PC-3 (cell line): ENCODE data around the gene VSTM2B. TPM values are rescaled to one million over a fixed set of nuclear protein-coding genes. Genes with fewer than 3 reads are reported as not detected.

Experiments used
- ATAC-seq: fragments of 200-7000 bp; cut with Tn5 transposase; 2 replicates; pipeline ENCODE4 v1.9.1; 2020; ENCODE audit warnings: mild to moderate bottlenecking, moderate library complexity
- BruUV-seq: library from RNA; stranded (reverse); fragments of 400-500 nt; replicated peaks from 2 replicates; lab custom pipeline; 2021; lab: Mats Ljungman, UMichigan
- CTCF ChIA-PET: fragments of 300-600 bp; sonication (Branson Sonifier 250); formaldehyde crosslinking; loops from one replicate; lab custom pipeline; 2022; ENCODE audit warnings: antibody characterized with exemption; lab: Charles Lee
- POLR2A ChIA-PET: fragments of 300-600 bp; sonication (Branson Sonifier 250); formaldehyde crosslinking; loops from one replicate; lab custom pipeline; 2022; ENCODE audit warnings: antibody characterized with exemption; ENCODE audit not compliant: unreplicated experiment; lab: Charles Lee
- DNase-seq: peaks from one replicate; pipeline ENCODE4 v3.0.0-alpha.2; 2015
- H2AFZ ChIP-seq: fragments of 300-600 bp; sonication (generic); 2 replicates; pipeline ENCODE4 v1.6.0; 2016; ENCODE audit warnings: antibody characterized with exemption, low read length
- H3F3A ChIP-seq: fragments of 300-600 bp; sonication (generic); one replicate; pipeline ENCODE4 v1.6.0; 2017; ENCODE audit warnings: antibody characterized with exemption, low read length, control low read depth, mild to moderate bottlenecking; ENCODE audit not compliant: unreplicated experiment
- H3K27ac ChIP-seq: fragments of 300-600 bp; sonication (generic); 2 replicates; pipeline ENCODE4 v1.5.1; 2016; ENCODE audit warnings: mild to moderate bottlenecking, low read length
- H3K27me3 ChIP-seq: fragments of 300-600 bp; sonication (generic); 2 replicates; pipeline ENCODE4 v1.6.1; 2016; ENCODE audit warnings: low read length, mixed read lengths
- H3K36me3 ChIP-seq: fragments of 300-600 bp; sonication (generic); 2 replicates; pipeline ENCODE4 v1.6.1; 2016; ENCODE audit warnings: low read depth, mixed run types, low read length, mixed read lengths
- H3K4me1 ChIP-seq: fragments of 300-600 bp; sonication (generic); 2 replicates; pipeline ENCODE4 v1.5.1; 2016; ENCODE audit warnings: low read length; ENCODE audit not compliant: insufficient read depth
- H3K4me2 ChIP-seq: fragments of 300-600 bp; sonication (generic); 2 replicates; pipeline ENCODE4 v1.6.0; 2016; ENCODE audit warnings: low read length
- H3K4me3 ChIP-seq: fragments of 300-600 bp; sonication (generic); 2 replicates; pipeline ENCODE4 v1.5.1; 2016; ENCODE audit warnings: mild to moderate bottlenecking, low read length, mixed read lengths
- H3K79me2 ChIP-seq: fragments of 300-600 bp; sonication (generic); 2 replicates; pipeline ENCODE4 v1.6.1; 2017; ENCODE audit warnings: low read length, mixed read lengths
- H3K9ac ChIP-seq: fragments of 300-600 bp; sonication (generic); 2 replicates; pipeline ENCODE4 v1.6.0; 2016; ENCODE audit warnings: mild to moderate bottlenecking, low read length
- H3K9me2 ChIP-seq: fragments of 300-600 bp; sonication (generic); replicated peaks from 2 replicates; pipeline ENCODE4 v1.6.1; 2016; ENCODE audit warnings: mixed run types, low read length, mixed read lengths
- H3K9me3 ChIP-seq: fragments of 300-600 bp; sonication (generic); 2 replicates; pipeline ENCODE4 v1.6.1; 2016; ENCODE audit warnings: low read length, mixed read lengths
- H4K20me1 ChIP-seq: fragments of 300-600 bp; sonication (generic); 2 replicates; pipeline ENCODE4 v1.6.1; 2016; ENCODE audit warnings: low read length, mixed read lengths
- EZH2 ChIP-seq: fragments of 300-600 bp; sonication (generic); IDR thresholded peaks from one replicate; pipeline ENCODE4 v1.6.1; 2017; ENCODE audit warnings: antibody characterized with exemption, mild to moderate bottlenecking, low read length; ENCODE audit not compliant: unreplicated experiment
- EZH2phosphoT487 ChIP-seq: fragments of 300-600 bp; sonication (generic); IDR thresholded peaks from 2 replicates; pipeline ENCODE4 v1.6.1; 2018; ENCODE audit warnings: mild to moderate bottlenecking, antibody characterized with exemption, low read length, borderline replicate concordance
- intact Hi-C: fragments of 100-400 bp; cut with micrococcal nuclease; formaldehyde crosslinking; loops from 2 replicates; pipeline ENCODE4 v1.9.0; 2023
- total RNA-seq: library from RNA; depleted of rRNA; stranded (reverse); fragments of >200 nt; gene quantifications from 2 replicates; pipeline ENCODE4 v1.2.3, GENCODE V29; 2014
- TF ChIP-seq, protein P1 (sequence below): fragments of 300-600 bp; sonication (generic); conservative IDR thresholded peaks from 2 replicates; pipeline ENCODE4 v1.5.1; 2017; ENCODE audit warnings: antibody characterized with exemption, low read depth, mild to moderate bottlenecking, low read length

The VSTM2B gene
- total RNA-seq, 1 experiment from 2014 or later, result not detected

DNA sequence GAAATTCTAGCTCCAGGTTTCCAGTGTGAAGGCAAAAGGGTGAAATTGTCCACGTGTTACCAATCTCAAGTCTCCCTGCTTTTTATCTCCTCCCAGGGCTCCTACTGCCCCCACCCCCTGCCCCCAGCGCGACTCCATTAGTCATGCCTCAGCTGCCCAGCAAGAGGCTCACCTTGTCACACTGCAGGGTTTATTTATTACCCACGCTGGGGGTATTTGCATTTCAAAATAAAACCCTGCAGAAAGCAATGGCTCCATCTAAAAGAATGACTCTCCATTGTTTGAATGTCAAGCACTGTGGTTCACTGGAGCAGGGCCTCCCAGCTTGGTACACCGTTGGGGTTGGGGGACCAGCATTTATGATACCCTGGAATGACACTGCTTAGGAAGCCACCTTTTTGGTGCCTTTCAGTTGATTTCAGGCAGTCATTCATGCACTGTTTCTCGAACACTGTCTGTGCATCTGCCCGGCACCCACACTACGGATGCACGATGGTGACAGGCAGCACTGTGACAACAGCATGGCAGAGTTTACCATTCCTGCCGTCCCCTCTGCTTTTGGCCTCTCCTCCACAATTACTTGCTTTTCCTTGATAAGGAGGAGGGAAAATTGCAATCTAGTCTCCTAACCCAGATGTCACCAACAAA lies 70.4 kb downstream of the VSTM2B start:
- ATAC-seq (no peak), DNase-seq (peak; percentile 6)
- Histone ChIP-seq H3K9me2 (no peaks in the 10 kb centered on the region), H3K36me3 (no peaks in the 10 kb centered on the region), H3K4me1 (no peaks in the 10 kb centered on the region), H3K79me2 (no peaks in the 10 kb centered on the region), H3K27ac (no peak overlapping the region), H3K4me3 (no peak overlapping the region), H2AFZ (no peak overlapping the region), H3K4me2 (no peak overlapping the region), H3K27me3 (peaks cover 51% of the 10 kb centered on the region), H3F3A (no peaks in the 10 kb centered on the region), H3K9me3 (no peaks in the 10 kb centered on the region), H4K20me1 (no peaks in the 10 kb centered on the region), H3K9ac (no peak overlapping the region)
- no TSS peak for BruUV-seq
- POLR2A ChIA-PET, result no interaction called here
- TF ChIP-seq, protein P1, sequence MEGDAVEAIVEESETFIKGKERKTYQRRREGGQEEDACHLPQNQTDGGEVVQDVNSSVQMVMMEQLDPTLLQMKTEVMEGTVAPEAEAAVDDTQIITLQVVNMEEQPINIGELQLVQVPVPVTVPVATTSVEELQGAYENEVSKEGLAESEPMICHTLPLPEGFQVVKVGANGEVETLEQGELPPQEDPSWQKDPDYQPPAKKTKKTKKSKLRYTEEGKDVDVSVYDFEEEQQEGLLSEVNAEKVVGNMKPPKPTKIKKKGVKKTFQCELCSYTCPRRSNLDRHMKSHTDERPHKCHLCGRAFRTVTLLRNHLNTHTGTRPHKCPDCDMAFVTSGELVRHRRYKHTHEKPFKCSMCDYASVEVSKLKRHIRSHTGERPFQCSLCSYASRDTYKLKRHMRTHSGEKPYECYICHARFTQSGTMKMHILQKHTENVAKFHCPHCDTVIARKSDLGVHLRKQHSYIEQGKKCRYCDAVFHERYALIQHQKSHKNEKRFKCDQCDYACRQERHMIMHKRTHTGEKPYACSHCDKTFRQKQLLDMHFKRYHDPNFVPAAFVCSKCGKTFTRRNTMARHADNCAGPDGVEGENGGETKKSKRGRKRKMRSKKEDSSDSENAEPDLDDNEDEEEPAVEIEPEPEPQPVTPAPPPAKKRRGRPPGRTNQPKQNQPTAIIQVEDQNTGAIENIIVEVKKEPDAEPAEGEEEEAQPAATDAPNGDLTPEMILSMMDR, result no peak
- TF ChIP-seq EZH2, result no peak
- CTCF ChIA-PET, result interaction anchor here (1.6 kb wide), 1 partner anchor 128 kb away, joined by 8 read pairs; no protein-coding TSS in a partner anchor
- intact Hi-C loops, result loop anchor here (5.0 kb wide), 2 partner anchors 129 to 1129 kb away; no protein-coding TSS in a partner anchor

DNA sequence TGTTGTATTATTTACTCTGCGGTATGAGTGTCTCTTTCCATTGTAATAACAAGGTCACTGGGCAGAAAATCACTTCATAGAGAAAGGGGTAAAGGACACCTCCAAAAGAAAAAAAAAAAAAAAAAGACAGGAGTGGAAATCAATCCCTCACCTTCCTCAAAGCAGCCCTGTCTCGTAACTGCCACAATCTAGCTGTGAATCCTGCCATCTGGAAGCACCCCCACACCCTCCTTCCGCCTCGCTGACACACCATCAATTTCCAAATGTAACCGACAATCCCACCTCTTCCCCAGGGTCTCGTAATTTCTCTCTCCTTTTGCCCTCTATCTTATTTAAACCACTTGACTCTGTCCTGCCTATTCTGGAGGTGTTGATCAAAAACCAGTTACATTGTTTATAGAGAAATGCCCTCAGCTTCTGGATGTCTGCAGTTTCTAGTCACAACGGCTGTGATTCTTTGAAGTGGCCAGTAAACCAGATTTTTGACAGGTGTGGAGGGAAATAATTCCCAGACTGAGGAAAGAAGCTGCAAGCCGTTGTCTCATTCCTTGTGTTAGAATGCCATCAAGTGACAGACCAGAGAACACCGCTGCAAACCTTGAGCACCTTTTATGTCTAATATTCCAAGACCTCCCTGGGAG lies 71.2 kb downstream of the VSTM2B start:
- H4K20me1 ChIP-seq, result no peaks in the 10 kb centered on the region
- intact Hi-C loops, result loop anchor here (5.0 kb wide), 2 partner anchors 130 to 1130 kb away; no protein-coding TSS in a partner anchor
- H3K27ac ChIP-seq, result no peak overlapping the region
- TF ChIP-seq EZH2, result no peak
- TF ChIP-seq, protein P1, result peak; percentile 51; the same call in 1 of the 2 replicates
- BruUV-seq, result no TSS peak
- H3K4me3 ChIP-seq, result no peak overlapping the region
- H3K9me3 ChIP-seq, result no peaks in the 10 kb centered on the region
- H3K4me1 ChIP-seq, result no peaks in the 10 kb centered on the region
- H3K27me3 ChIP-seq, result peaks cover 43% of the 10 kb centered on the region
- H3K36me3 ChIP-seq, result no peaks in the 10 kb centered on the region
- H2AFZ ChIP-seq, result no peak overlapping the region
- no peaks in the 10 kb centered on the region for H3F3A ChIP-seq
- H3K9ac ChIP-seq, result no peak overlapping the region
- peak; percentile 43 for DNase-seq
- CTCF ChIA-PET, result interaction anchor here (1.6 kb wide), 1 partner anchor 129 kb away, joined by 8 read pairs; no protein-coding TSS in a partner anchor
- peak; percentile 49; the same call in 1 of the 2 replicates for ATAC-seq
- POLR2A ChIA-PET, result no interaction called here
- H3K9me2 ChIP-seq, result no peaks in the 10 kb centered on the region
- H3K79me2 ChIP-seq, result no peaks in the 10 kb centered on the region
- no peak overlapping the region for H3K4me2 ChIP-seq

DNA sequence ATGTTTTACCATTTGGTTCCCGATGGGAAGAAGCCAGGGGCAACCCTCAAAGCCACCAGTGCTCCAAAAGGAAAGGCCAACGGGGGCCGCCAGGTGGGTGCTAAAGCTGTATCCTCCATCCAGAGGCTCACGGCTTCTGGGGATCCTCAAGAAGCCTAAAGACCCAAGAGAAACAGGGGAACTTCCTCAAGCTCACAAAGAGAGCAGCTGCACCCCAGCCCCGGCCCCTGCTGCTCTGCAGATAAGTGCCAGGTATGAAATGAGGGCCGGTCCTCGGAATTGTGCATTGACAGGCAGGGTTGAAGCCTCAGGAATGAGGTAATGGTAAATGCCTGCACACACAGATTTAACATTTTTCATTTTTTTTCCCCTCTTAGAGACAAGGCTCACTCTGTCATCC lies 72.2 kb downstream of the VSTM2B start:
- DNase-seq (no peak), ATAC-seq (no peak)
- Histone ChIP-seq H3K4me3 (no peak overlapping the region), H3K4me1 (no peaks in the 10 kb centered on the region), H3K9ac (no peak overlapping the region), H3K79me2 (no peaks in the 10 kb centered on the region), H2AFZ (no peak overlapping the region), H4K20me1 (no peaks in the 10 kb centered on the region), H3K27me3 (peaks cover 38% of the 10 kb centered on the region), H3K27ac (no peak overlapping the region), H3K36me3 (no peaks in the 10 kb centered on the region), H3K4me2 (no peak overlapping the region), H3K9me2 (no peaks in the 10 kb centered on the region), H3F3A (no peaks in the 10 kb centered on the region), H3K9me3 (no peaks in the 10 kb centered on the region)
- CTCF ChIA-PET, result no interaction called here
- POLR2A ChIA-PET, result interaction anchor here (0.6 kb wide), 1 partner anchor 9 kb away, joined by 6 read pairs; no protein-coding TSS in a partner anchor
- BruUV-seq, result no TSS peak
- intact Hi-C loops, result loop anchor here (5.0 kb wide), 2 partner anchors 131 to 1131 kb away; no protein-coding TSS in a partner anchor
- TF ChIP-seq EZH2 (no peak), EZH2phosphoT487 (no peak)
- TF ChIP-seq, protein P1, result no peak
